COLO668 (cell line): ENCODE data around the gene LAS1L.
"Not testable (repeated sequence)": the region's sequence is repeated elsewhere in the genome, so short reads cannot be mapped to it uniquely, and the experiment has no call there.

Experiments used
- DNase-seq: peaks from one replicate; lab custom pipeline; 2025; ENCODE audit not compliant: unreplicated experiment; lab: John Stamatoyannopoulos, UW

LAS1L gene

GRCh38 chrX:65518980-65519379 lies 15.6 kb downstream of the LAS1L start:
- not testable (repeated sequence) for DNase-seq

- DNase-seq = no peak
Observed at GRCh38 chrX:65517923-65518322, 16.7 kb downstream of the LAS1L start.

- no peak for DNase-seq
Observed at GRCh38 chrX:65516756-65517155, 17.8 kb downstream of the LAS1L start.

DNA sequence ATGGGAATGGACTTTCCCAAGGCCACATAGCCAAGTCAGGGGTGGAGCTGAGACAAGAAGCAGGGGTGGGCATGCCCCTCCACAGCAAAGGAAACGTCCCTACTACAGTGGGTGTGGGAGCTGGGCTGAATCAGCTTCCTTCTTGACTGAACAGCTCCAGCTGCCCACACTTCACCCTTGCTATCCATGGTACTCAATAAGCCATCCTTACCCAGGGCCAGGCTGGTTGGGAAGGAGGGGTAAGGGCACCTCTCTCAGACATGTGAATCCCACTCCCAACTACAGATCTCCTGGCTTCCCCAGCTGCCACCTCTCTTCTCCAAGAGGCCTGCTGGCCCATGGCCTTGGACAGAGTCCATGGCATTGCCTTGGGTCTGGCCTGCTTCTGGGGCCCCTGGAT lies 21.0 kb downstream of the LAS1L start:
- no peak for DNase-seq

DNA sequence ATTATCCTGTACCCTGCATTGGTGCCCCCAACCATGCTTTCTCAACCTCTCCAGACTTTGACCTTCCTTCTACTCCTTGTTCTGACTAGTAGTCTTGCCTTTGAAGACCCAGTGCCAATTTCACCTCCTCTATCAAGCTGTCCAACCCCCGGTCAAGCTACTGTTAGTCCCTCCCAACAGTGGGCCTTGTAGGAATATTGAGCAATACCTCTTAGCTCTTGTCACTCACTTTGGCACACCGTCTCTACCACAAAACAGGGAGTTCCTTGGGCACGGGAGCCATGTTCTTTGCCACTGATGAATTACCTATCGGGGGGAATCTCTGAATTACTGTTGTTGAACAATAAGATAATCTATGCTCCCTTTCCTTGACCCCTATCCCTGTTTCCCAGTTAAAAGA lies 25.2 kb downstream of the LAS1L start:
- DNase-seq = no peak

- no peak for DNase-seq
Observed at GRCh38 chrX:65508851-65509250, 25.7 kb downstream of the LAS1L start.

- DNase-seq = no peak
Observed at GRCh38 chrX:65502618-65503017, 32.0 kb downstream of the LAS1L start.

- DNase-seq = no peak
Observed at GRCh38 chrX:65493431-65493830, 41.2 kb downstream of the LAS1L start.

DNA sequence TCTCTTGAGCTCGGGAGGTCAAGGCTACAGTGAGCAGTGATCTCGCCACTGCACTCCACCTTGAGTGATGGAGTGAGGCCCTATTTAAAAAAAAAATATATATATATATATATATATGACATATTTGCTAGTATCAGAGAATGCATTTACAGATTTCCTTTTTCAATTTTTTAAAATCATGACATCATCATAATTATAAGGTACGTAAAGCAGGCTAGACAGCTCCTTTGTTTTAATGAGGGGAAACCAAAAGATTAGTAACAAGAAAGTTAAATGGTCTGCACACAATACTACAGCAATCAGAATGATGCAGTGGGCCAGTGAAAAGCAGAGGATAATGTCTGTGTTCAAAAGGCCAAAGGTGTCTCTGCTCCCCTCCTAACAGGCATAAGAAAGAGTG lies 43.0 kb downstream of the LAS1L start:
- no peak for DNase-seq

DNA sequence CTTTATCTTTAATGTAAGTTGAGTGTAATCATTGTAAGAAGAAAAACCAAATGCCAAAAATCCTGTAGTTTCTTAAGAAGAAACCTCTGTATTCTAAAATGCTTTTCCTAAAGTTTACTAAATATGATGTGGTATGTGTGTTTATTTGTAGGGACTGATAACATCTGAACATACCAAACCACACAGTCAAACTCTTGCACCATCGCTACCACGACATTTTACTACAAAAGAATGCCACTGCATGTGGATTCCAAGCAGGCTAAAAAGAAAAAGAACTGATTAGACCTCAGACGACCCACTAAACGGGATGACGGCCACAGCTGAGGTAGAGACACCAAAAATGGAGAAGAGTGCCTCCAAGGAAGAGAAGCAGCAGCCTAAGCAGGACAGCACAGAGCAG lies 46.1 kb downstream of the LAS1L start:
- DNase-seq = no peak

DNA sequence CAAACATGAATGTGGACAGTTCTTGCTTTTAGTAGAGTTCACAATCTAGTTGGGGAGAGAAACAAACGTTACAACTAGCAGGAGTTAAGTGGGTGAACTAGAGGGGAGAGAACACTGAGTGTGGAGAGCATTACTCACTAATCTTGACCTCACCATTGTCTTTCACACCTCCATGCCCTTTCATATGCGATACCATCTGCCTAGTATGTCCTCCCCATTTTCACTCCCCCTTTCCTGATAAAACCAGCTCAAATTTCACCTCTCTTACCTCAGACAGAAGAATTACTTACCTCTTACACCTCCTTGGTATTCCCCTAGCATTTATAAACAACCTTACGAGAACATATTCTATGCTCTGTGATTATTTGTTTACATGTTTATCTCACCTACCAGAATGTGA lies 53.6 kb downstream of the LAS1L start:
- no peak for DNase-seq

GRCh38 chrX:65479102-65479501 lies 55.5 kb downstream of the LAS1L start:
- DNase-seq = not testable (repeated sequence)

DNA sequence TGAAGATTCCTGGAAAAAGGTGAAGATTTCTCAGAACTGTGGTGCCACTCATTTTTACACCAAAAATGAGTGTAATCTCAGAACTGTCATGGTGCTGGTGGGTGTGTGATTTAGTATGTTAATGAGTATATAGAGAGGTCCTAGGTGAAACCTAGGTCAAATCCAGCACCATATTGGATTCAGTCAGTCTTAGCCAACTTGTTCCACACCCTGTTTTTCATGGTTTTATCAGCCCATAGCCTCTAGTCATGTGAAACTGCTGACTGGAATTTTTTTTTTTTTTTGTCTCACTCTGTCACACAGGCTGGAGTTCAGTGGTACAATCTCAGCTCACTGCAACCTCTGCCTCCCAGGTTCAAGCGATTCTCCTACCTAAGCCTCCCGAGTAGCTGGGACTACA lies 58.0 kb downstream of the LAS1L start:
- no peak for DNase-seq

GRCh38 chrX:65463550-65463949 lies 71.0 kb downstream of the LAS1L start:
- no peak for DNase-seq
